Ecto neural progenitor cell (in vitro differentiated cells): ENCODE data around the gene TBC1D7.

Experiments
- DNase-seq: peaks from one replicate; pipeline ENCODE4 v3.0.0-alpha.2; 2018; ENCODE audit warnings: low spot score

TBC1D7 gene

DNA sequence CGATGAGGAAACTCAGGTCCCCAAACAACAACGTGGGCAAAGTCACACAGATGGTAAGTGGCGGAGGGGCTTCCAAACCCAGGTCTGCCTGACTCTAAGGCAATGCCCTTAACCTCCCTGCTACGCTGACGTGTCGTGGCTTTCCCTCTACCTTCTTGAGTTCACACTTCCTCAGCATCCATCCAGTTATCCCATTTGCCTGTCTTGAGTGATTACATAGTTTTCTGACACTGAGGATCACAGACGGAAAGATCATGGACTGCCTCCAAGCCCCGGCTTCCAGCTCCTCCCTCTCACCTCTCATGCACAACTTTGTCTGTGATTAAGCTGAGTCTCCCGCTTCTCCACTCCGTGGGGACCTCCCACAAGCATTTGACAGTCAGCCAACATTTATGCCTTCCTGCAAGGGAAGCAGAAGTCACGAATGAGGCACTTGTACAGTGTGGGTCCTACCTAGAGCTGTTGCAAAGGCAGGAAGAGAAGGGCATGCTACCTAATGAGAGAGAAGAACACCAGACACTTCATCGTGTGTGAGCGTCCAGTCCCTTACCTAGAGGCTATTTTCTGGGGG is 33.8 kb downstream of the TBC1D7 start:
- no peak for DNase-seq

DNA sequence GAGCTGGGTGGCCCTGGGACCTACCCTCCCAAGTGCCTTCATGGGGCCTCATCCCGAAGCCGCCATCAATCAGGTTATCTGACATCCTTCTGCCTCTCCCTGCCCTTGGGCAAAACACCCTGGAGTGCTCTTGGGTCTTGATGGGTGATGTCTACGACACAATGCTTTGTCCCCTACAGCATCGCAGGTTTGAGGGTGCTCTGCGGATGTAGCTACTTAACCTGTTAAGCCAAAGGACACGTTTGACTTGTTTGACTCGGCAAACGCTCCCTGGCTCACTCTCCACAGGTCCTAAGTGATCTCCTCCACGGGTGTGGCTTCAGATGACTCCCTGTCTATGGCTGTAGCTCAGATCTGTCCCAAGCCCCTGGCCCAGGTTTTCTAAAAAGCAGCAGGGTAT is 35.6 kb downstream of the TBC1D7 start:
- peak; percentile 31 for DNase-seq

DNA sequence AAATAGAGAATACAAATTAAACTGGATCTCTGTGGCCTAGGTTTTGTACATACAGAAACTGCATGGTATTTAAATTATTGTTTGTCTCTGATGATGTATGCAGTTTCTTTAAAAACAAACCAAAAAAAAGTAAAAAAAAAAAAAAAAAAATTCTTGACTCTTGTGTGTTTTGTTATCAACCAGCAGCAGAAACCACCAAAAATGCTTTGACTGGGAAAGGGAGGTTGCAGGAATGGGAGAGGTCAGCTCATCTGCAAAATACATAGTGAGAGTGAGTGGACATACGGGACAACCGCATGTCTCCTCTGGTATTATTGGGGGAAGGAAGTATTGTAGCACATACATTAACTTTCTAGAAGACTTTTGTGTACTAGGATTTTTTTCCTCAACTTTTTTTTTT is 38.0 kb downstream of the TBC1D7 start:
- DNase-seq, result no peak

DNA sequence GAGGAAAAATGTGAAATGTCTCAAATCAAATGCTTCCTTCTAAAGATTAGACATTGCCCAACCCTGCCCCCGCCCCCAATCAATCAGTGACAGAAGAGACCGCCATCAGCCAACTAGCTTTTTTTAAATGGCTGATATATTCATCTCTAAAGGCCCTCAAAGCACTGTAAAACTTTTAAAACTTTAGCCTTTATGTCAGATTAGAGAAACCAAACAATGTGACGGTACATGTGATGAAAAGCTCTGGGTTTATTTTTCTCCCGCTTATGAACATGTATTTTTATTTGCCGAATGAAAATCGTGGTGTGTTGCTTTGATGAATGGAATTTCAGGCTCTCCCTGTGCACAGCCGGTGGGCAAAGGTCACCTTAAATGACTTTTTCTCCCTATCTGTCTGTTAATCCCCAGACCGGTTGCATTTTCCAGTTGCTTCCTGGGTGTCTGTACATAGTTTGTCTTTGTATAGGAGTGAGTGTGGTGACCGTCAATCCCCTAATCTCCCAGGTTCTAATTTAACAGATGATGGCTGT is 38.5 kb downstream of the TBC1D7 start:
- DNase-seq, result no peak

DNA sequence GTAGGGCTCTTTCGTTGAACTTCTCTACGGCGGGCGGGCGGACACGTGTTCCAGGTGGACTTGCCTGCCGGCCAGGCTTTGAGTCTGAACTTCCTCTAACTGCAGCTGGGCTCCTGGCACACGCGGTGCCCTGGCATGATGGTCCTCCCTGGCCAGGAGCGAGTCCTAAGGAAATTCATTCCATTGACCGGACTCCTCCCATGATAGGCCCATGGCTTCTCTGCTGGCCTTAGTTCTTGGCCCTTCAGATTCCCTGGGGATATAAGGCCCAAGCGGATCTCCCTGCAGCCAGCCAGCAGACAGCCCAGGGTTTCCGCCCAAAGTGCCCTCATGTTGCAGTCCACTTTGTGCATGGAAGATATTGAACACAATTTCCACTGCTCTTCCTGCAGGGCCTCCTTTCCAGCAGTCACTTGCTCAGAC is 39.4 kb downstream of the TBC1D7 start:
- no peak for DNase-seq

DNA sequence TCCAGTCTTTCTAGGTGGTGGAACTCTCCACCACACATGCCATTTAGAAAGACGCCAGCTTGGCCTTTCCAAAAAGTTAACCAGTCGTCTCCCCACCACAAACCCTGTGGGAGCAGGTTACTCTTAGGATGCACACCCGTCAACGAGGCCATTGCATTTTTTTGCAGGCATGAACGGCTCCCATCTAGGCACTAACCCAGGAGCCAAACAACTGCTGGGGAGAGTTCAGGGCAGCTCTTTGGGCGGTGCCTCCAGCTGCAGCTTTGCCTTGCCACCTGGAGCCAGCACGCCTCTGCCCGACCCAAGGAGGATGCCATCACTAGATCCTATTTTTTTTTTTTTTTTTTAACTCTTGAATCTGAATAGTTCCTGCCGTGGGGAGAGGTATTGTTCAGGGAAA is 39.9 kb downstream of the TBC1D7 start:
- DNase-seq, result no peak

DNA sequence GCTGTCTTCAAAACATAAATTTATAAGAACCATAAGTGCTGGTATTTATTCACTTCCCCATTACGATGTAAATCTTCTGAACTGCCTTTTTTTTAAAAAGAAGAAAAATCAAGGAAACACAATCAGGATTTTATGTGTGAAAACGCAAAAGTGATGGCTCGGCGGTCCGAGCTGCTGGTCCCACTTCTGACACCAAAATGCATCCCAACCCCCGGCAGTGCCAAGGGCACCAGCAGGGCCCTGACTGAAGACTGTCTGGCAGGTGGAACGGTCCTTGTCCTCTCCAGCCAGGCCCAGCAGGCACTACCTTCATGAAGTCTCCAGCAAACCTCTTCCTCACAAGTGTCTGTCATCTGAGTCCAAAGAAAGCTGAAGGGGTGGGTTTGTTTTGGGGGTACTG is 41.2 kb downstream of the TBC1D7 start:
- no peak for DNase-seq

DNA sequence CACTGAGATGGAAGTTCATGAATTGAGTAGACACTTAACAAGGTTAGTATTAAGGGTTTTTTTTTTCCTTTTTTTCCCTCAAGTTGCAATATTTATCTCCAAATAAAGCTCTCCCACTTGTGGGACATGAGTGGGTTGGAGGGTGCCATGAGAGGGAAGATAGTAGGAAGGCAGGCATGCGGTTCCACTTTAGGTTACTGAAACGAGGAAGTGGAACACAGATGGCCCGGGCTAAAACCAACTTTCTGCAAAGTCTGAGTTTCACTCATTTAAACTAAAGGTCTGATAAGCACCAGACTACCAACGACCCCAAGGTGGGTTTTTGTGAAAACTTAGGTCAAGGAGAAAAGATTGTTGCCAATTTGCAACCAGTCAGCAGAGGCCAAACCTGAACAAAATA is 42.2 kb downstream of the TBC1D7 start:
- DNase-seq, result no peak

DNA sequence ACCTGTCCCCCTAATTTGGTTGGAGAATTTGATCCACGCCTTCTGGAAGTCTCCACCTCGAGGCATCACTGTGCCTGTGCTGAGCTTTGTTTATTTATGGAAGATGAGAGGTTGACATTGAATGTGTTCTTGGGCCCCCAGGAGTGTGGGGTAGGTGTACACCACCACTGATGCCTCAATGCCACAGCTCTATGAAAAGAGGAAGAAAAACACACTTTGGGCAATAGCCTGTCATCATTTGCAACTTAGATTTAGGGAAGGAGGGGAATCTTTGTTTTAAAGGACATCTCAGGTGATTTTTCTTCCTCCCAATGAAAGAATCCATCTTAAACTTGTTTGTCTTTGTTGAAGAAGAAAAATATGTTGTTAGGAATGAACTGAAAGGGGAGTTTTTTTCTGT is 42.6 kb downstream of the TBC1D7 start:
- no peak for DNase-seq

DNA sequence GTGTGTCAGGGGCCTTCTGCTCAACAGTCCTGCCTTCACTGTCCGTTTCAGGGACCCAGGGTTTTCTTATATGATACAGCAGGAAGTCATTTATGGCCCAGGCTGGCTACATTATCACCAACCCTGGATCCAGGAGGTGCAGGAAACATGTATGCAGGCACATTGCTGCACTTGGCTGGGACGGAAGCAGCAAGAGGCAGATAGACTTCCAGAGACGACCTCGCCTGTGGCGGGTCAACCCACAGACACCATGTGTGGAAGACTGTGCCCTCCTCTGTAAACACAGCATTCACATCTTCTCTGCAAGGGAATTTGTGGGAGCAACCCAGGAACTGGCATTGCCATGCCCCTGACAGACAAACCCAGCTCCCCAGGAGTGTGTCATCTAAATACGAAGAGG is 43.7 kb downstream of the TBC1D7 start:
- no peak for DNase-seq

DNA sequence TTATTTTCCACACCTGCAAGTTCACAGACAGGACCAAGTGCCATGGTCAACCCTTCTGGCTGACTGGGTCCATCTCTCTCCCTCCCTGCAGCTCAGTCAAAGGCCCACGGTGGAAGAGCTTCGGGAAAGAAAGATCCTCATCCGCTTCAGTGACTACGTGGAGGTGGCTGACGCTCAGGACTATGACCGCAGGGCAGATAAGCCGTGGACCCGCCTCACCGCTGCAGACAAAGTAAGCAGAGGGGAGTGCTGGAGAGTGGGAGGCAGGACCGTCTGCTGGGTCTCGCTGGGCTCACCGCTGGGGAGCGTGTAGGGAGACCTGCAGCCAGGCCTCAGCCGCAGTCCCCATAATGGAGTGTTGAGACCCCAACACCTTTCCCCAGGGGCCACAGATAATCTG is 45.0 kb downstream of the TBC1D7 start:
- no peak for DNase-seq

DNA sequence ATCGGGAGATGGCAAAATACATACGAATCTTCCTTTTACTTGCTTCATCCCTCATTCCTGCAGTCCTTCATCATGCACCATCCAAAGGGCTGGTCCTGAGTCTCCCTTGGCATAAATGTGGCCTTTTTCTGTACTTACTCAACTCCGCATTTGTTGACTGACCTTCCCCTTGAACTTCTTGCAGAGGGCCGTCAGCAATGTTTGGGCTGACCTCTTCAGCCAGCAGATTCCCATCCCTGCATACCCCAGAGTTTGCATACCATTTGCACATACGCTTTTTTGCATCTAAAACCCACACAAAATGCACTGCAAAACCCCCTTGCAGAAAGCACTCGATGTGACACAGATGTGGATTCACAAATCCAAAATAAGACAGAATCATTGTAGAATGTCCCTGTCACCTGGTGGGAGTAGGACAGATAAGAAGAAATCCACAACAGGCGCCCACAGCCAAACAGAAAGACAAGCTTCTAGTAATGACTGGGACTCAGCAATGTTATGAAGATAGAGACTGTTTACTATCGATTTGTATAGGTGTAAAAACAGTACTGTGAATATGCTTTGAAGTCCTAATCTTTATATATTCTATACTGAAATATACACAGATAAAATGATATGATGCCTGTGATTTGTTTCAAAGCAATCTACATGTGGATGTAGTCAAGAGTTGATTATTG is 45.8 kb downstream of the TBC1D7 start:
- DNase-seq, result no peak

DNA sequence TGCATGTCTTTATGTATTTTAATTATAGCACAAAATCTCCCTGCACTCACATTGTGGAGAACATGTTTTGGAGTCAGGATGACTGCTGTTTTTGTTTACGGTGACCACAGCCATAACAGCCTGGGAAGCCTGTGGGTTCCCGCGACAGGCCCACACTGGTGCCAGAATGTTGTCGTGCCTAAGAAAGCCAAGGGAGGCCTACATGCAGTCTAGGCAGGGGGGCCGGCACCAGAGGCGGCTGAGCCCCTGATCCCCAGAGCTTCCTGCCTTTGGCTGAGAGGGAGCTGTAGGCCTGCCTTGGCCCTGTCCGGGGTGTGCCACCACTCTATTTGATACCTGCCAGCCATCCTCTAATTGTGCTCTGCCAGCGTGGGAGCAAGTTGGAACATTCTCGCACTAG is 46.7 kb downstream of the TBC1D7 start:
- no peak for DNase-seq

DNA sequence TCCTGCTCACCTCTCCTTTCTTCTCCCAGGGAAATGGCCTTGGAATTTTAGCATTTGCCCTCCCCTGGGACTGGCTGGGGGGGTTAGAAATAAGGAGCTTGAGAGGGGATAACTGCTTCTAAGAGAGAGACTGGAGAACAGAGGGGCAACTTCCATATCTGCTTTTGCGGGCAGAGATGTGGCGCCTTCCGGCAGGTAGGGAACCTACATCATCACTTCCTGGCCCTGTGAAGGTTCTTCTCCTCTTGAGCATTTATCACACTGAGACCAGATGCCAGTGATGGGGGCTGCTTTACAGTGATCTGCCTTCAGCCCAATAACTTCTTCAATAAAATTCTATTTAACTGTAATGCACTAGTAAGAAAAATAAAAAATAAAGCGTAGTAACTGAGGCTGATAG is 48.1 kb downstream of the TBC1D7 start:
- no peak for DNase-seq

DNA sequence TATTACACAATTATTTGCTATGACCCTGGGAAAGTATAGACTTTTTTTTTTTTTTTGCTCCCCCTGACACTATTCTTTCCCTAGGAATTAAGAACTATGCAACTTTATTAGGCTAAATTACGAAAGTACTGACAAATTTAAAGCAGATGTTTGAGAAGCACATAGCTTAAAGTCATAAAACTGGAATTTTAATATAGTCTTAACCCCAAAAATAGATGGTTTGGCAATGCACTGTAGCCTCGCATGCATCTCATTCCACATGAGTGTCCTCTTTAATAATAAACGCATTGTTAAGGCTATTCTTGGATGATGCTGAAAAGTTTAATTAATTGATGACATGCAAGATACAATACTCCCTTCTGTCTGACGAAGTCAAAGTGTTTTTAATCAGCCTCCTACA is 49.3 kb downstream of the TBC1D7 start:
- DNase-seq, result no peak

DNA sequence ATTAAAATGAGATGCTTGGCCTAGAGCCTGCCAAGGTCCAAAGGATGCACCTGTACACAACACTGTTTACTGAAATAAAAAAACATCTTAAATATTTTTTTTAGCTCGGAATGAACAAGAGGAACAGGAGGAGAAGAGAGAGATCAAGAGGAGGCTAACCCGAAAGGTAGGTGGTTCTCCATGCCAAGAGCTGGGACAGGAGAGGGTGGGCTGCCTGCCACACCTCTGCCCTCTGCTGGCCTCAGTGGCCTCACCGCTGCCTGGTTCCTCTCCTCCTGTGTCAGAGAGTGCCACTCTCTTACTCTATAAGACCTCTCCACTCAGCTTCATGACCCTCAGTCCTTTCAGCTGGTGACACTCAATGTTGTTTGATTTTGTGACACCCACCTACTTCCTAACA is 50.2 kb downstream of the TBC1D7 start:
- no peak for DNase-seq

DNA sequence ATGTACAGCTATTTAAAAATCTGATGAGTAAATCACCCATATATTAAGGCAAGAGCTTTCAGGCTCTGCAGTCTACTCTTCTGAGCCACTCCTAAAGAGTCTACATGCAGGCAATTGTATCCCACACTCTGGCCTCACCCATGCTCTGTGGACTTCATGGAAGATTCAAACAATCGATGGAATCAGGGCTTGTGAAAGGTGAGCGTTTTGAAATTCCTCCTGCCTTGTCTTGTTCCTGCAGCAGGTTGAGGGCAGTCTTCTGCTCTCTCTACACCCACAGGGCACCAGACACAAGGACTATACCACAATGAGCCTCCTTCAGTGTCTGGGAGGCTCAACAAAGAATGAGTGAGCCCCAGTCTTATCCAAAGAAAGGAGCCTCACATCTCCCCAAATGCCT is 51.1 kb downstream of the TBC1D7 start:
- DNase-seq, result no peak

DNA sequence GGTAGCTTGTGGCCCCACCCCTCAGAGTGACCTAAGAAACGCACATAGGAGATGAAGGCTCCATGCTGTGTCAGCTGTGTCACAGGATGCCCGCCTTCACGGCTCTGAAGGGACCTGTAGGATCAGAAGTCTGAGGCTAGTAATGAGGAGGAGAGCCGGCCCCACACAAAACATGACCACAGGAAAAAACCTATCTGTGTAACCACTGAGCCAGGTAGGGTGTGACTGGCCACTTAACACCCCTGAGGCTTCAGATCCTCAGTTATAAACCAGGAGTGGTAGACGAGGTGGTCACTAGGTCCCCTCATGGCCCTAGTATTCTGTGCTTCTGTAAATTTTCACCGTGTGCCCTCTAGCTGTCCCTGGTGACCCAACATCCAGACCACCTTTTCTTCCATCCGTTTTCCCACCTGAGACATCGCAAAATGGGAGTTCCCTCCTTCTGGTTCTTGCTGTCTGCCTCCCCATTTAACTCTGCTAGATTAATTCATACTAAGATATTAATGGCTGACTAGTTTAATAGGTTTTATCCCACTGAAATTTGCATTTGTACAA is 52.8 kb downstream of the TBC1D7 start:
- no peak for DNase-seq

DNA sequence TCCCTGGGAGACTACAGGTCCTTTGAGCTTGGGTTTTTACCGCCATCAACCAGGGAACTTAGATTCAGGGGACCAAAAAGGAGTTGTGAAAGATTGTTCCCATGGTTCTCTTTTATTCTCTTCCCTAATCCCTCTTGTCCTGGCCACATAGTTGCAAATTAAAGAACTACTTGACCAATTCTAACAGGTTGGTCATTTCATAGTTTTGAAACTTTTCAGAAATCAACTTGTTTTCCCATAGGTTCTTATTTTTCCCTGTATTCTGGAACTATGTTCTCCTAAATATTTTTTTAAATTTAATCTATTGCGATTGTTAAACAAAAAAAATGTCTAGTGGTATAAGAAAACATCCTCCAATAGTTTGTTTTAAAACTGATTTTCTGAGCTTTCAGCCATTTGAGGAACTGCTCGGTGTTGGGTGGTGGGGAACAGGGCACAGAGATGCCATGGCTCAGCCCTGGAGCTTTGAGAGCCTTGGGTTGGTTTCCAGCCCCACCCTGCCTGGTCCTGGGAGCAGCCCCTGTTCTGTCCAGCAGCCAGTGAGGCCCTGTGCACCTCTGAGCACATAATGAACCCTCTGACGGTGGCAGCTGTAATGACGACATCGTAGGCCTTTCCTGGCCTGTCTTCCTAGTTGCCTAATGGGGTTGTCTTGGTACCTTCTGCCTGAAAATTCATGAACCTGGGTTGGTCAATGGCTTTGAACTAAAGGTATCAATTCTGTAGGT is 53.5 kb downstream of the TBC1D7 start:
- no peak for DNase-seq

DNA sequence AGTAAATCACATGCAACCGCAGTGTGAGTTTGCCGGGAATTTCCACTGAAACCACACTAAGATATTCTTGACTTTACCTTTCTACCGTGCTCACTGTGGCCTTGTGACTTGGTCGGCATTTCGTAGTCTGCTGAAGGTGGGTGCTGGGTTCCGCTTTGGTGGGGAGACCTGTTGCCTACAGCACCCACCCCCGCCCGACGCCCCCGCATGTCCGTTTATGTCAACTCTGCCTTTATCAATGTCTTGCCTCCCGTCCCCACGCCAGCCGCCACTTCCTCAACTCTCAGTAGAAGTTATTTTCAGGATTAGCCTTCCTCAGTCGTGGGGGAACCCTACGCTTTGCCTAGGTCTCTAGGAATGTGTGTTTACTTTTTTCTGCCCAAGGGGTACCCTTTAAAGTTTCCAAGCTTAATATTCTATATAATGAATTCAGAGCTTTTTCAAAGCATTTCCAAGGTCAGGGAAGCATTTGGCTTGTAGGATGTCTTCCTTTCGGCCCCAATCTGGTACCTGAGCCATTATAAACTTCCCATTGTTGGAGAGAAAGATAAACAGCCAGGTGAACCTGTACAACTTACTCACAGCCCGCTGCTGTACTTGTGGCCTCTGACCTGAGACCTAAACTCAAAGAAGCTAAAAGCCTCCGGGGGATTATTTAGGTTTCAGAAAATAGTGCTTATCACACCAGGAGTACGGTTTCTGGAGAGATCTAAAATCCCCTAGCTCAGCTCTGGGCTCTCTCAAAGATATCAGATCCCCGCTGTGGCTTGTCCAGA is 54.2 kb downstream of the TBC1D7 start:
- no peak for DNase-seq

DNA sequence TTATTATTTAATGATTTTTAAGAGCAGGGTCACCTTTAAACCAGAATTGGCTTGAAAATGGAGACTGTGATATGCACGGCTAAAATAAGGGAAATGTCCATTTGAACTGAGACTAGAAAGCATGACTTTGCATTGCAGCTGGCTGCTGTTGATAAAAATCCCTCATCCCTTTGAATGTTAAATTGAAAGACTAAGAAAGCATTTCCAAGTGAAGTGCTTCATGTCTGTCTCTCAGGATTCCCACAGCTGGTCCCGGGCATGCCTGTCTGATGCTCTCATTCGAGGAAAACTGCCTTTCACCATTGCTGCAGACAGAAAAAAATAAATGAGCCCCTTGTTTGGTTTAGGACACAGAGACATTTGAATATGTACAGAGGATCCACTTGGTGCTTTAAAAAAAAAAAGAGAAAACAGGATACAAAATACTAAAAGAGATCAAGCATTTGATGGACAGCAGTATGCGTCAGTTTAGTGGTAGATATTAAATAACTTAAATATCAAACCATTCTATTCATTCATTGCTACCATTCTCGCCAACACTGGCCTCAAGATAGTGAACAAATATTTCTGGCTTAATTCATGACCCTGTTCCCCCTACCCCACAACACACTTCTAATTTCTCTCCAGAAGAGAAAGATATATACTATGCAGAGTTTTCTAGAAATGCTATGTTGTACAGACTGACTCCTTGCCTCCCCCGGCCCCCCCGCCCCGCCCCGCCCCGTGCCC is 55.0 kb downstream of the TBC1D7 start:
- no peak for DNase-seq
